Cerebellar cortex (tissue), 1 donor: ENCODE results near the gene TIMM22.
"Not testable (repeated sequence)": the region's sequence is repeated elsewhere in the genome, so short reads cannot be mapped to it uniquely, and the experiment has no call there.

Source experiments
- DNase-seq: peaks from one replicate; pipeline ENCODE4 v3.0.0-alpha.2; 2015; ENCODE audit warnings: low spot score

TIMM22 gene

DNA sequence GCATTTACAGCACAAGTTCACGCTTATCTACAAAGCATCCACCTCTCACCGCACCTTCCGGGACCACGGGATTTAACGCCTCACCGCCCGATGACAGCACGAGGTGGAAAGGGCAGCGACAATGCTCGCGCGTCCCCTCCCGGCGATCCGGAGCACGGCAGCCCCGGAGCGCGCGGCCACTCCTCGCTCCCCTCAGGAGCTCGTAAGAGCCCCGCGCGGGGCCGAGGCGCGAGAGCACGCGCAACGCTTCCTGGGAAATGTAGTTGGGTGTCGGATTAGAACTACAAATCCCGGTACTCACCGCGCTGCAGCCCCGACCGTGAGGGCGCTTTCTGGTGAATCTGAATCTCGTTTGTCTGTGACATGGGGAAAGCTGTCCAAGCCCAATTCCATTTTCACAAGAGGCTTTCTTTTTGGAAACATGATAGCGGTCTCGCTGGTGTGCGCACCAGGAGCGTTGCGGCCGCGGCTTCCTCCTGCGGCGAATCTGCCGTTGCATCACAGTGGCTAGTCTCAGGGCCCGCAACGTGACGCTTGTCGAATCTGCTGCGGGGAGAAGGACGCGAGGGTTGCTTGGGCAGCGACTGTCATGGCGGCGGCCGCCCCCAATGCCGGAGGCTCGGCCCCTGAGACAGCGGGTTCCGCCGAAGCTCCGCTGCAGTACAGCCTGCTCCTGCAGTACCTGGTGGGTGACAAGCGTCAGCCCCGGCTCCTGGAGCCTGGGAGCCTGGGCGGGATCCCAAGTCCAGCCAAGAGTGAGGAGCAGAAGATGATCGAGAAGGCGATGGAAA is at the start of gene TIMM22:
Gene TIMM22 (plus strand): TSS at position 576 of the 791 bp plus-strand sequence. CDS start 14 bp downstream, at position 590.
- DNase-seq: peak; percentile 97

DNA sequence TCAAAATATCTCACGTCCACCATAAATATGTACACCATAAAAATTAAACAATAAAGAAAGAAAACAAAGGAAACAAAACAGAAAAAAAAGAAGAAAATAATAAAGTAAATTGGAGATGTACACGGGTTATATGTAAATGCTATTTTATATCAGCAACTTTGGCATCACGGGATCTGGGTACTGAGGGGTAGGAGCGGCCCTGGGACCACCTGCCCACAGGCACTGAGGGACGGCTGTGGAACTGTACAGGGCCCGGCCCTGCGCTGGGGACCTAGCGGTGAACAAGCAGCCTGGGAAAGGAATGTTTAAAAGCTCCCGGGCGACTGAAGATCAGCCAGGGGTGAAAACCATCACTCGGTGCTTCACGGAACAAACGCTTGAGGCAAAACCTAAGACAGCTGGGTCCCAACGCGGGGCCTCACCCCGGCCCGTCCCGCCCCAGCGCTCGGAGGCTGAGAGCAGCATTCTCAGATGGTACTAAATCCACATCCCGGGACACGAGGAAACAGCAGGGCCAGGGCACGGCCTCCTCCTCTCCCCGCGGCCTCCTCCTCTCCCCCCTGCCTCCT is 48.6 kb upstream of the TIMM22 start:
- peak; percentile 62 for DNase-seq

- DNase-seq: no peak
Measured at GRCh38 chr17:949623-950303, 47.2 kb upstream of the TIMM22 start.

- DNase-seq: peak; percentile 66
Measured at GRCh38 chr17:951325-952132, 45.4 kb upstream of the TIMM22 start.

GRCh38 chr17:952592-952991 is 44.3 kb upstream of the TIMM22 start:
- not testable (repeated sequence) for DNase-seq

DNA sequence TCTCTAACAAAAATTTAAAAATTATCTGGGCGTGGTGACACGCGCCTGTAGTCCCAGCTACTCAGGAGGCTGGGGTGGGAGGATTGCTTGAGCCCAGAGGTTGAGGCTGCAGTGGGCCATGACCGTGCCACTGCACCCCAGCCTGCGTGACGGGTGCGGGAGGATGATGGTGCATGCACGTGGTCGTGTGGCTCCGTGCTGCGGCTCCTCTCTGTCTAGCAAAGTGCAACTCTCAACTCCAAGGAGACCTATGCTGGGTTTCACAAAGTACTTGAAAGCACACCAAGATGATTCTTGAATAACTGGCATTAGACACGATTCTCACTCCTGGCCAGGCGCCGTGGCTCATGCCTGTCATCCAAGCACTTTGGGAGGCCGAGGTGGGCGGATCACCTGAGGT is 43.2 kb upstream of the TIMM22 start:
- no peak for DNase-seq

DNA sequence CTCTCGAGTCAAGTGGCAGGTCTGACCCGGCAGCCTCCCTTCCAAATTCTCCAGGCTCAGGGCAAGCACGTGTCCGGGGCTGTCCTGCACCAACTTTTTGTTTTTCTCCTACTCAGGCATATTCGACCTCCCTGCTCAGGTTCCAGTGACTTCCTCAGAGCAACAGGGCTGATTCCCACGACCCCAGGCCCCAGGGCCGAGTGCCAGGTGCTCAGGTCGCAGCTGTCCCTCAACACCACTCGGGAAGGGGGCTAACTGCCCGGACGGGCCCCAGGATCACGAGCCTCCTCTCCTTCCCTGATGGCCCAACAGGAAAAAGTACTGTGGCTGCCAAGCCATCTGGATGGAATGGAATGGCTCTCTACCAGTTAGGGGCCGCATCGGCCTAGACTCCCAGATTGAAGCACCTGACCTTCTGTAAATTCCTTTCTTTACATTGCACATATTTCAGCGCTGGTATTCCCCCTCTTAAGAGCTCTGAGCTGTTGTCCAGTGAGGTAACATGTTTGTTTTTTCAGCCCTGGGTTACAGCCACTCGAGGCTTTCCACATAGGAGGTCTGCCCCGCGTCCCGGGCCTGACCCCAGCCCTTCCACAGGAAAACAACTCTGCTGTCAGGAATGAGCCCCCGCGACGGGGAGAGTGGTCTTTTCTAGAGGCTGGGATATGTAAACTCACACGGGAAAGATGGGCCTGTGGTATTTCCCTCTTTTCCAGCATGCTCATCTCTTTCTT is 42.3 kb upstream of the TIMM22 start:
- DNase-seq: peak; percentile 72

DNA sequence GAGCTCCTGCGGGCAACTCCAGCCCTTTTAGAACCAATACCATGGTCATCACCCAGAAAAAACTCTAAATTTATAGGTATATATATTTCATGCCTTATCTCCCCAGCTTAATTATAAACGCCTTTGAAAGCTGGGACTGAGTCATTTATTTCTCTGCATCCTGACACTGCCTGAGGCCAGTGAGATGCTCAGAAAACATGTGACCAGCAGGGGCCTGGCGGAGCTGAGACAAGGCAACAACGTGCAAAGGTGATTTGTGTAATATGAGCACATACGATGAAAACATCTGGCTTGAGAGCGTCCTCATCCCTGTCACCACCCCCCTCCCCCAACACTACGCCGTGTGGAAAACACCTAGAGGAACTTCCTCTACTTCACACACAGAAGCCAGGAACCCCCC is 40.0 kb upstream of the TIMM22 start:
- no peak for DNase-seq

- no peak for DNase-seq
Measured at GRCh38 chr17:957856-958421, 39.0 kb upstream of the TIMM22 start.

DNA sequence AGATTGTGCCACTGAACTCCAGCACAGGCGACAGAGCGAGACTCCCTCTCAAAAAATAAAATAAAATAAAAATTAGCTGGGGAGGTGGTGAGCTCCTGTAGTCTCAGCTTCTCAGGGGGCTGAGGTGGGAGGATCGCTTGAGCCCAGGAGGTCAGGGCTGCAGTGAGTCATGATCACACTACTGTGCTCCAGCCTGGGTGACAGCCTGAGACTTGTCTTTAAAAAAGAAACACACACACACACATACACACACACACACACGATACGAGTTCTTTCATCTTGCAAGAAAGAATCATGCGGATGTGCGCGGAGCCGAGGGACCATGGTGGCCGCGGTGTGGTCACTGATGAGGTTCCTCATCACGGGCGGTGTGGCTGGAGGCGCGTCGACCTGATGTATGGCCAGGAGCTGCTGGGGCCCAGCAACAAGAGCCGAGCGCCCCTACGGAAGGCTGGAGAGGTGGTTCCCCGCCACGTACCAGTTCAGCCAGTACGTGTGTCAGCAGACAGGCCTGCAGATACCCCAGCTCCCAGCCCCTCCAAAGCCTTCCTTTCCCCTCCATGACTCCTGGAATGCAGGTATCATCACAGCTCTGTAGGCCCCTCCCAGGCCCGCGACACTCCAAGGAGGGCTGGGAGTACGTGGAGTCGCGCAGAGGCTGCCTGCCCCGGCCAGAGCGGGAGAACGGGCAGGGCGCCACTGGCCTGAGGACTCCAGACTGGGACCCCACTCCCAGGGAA is 38.0 kb upstream of the TIMM22 start:
- DNase-seq: no peak

DNA sequence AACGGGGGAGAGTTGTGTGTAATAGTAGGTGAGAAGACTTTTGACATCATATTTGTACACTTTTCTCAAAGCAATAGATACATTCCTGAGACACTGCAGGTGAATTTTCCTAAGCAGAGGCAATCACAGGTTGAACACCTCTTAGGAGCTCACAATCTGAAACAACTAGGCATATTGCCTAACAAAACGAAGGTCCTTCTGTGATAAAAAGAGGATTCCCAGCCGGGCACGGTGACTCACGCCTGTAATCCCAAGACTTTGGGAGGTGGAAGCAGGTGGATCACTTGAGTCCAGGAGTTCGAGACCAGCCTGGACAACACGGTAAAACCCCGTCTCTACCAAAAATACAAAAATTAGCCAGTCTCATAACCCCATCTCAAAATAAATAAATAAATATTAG is 34.8 kb upstream of the TIMM22 start:
- DNase-seq: no peak

- DNase-seq: no peak
Measured at GRCh38 chr17:962670-963069, 34.3 kb upstream of the TIMM22 start.

GRCh38 chr17:964876-965275 is 32.1 kb upstream of the TIMM22 start:
- DNase-seq: no peak

- DNase-seq: no peak
Measured at GRCh38 chr17:965311-965989, 31.5 kb upstream of the TIMM22 start.

DNA sequence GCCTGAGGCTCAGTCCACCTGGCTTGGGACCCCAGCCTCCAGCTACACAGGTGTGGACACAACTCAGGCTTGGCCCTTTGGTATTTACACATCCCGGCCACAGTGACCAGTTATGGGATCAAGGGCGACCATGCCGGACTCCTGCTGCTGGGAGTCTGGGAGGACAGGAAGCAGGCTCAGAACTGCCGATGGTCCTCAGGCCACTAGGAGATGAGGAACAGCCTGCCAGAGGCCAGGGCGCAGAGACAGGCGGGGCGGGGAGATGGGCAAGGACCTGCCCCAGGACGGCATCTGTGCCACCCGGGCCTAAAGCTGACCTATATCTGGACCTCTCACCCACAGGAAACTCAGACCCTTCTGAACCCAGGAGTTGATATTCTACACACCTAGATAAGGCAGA is 29.8 kb upstream of the TIMM22 start:
- DNase-seq: no peak

- no peak for DNase-seq
Measured at GRCh38 chr17:968812-969730, 27.9 kb upstream of the TIMM22 start.

GRCh38 chr17:969811-970355 is 27.0 kb upstream of the TIMM22 start:
- no peak for DNase-seq

DNA sequence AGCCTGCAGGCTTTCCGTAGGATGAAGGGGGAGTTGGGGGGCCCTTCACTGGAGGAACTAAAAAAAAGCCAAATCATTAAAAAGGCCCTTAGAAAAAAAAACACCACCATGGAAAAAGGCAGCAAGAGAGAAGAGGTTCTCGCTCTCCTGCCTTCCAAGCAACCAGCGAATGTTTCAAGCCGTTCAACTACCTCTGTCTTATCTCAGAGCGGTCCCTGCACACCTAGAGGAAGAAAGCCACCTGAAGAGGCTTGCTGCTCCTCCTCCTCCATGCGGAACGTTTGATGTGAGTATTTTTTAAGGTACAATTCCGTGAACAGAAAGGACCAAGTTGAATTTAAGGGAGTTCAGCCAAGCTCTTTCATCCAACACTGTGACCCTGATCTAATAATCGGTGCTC is 26.6 kb upstream of the TIMM22 start:
- no peak for DNase-seq

GRCh38 chr17:971861-972260 is 25.1 kb upstream of the TIMM22 start:
- not testable (repeated sequence) for DNase-seq
